ENCODE results near the gene SDHB. TPM values are rescaled to one million over a fixed set of nuclear protein-coding genes. Genes with fewer than 3 reads are reported as not detected.

The SDHB gene
- total RNA-seq, 4 donors from 2014 or later, result 77.6 to 154 (median 86.2) TPM

- no peak overlapping the region for H3K4me3 ChIP-seq (ENCODE audit: low read depth, poor library complexity, severe bottlenecking)
- DNase-seq (ENCODE audit: low spot score in 2 of 2), result no peak
- 67 to 74% methylated on average over 1 of the region's 1 CpG for WGBS, 2 donors
- intact Hi-C loops (cut with DNase I; ENCODE audit: low total_unique reads), result no loop called here
- TF ChIP-seq, protein P1, sequence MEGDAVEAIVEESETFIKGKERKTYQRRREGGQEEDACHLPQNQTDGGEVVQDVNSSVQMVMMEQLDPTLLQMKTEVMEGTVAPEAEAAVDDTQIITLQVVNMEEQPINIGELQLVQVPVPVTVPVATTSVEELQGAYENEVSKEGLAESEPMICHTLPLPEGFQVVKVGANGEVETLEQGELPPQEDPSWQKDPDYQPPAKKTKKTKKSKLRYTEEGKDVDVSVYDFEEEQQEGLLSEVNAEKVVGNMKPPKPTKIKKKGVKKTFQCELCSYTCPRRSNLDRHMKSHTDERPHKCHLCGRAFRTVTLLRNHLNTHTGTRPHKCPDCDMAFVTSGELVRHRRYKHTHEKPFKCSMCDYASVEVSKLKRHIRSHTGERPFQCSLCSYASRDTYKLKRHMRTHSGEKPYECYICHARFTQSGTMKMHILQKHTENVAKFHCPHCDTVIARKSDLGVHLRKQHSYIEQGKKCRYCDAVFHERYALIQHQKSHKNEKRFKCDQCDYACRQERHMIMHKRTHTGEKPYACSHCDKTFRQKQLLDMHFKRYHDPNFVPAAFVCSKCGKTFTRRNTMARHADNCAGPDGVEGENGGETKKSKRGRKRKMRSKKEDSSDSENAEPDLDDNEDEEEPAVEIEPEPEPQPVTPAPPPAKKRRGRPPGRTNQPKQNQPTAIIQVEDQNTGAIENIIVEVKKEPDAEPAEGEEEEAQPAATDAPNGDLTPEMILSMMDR (IDR thresholded peaks at IDR 0.05), result no peak
- TF ChIP-seq POLR2A (IDR thresholded peaks at IDR 0.05), result no peak
Observed at GRCh38 chr1:17052038-17052437, 1.8 kb downstream of the SDHB start.

DNA sequence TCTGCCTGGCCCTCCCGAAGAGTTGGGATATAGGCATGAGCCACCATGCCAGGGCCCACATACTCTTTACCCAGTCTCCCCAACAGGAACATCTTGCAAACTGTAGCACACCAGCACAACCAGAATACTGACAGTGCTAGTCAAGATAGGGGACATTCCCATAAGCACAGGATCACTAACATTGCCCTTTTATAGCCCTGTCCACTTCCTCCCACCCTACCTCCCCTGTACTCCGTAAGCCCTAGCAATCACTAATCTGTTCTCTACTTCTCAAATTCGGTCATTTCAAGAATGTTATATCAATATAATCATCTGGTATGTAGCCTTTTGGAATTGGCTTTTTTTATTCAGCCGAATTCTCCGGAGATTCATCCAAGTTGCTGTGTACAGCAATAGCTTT is 5.9 kb downstream of the SDHB start:
- DNase-seq (ENCODE audit: low spot score in 2 of 2), result no peak
- H3K4me3 ChIP-seq (ENCODE audit: low read depth, poor library complexity, severe bottlenecking), result no peak overlapping the region
- TF ChIP-seq POLR2A (IDR thresholded peaks at IDR 0.05), result no peak
- TF ChIP-seq, protein P1 (IDR thresholded peaks at IDR 0.05), result no peak
- intact Hi-C loops (cut with DNase I; ENCODE audit: low total_unique reads), result loop anchor here (5.0 kb wide), 1 partner anchor 86 kb away; no protein-coding TSS in a partner anchor
- 83 to 88% methylated on average over 5 of the region's 5 CpGs for WGBS, 2 donors

DNA sequence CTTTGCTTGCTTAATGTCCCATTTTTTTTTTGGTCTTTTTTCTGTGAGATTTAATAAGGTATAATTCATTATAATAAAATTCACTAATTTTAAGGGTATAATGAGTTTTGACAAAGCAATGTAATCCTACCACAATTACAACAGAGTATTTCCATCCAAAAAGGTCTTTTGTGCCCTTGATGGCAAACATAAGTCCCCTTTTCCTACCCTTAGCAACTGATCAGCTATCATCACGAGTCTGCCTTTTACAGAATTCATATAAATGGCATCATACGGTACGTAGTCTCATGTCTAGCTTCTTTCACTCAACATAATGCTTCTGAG is 7.5 kb downstream of the SDHB start:
- TF ChIP-seq POLR2A (IDR thresholded peaks at IDR 0.05), result no peak
- TF ChIP-seq, protein P1 (IDR thresholded peaks at IDR 0.05), result no peak
- 46 to 64% methylated on average over 3 of the region's 3 CpGs for WGBS, 2 donors
- no peak for DNase-seq (ENCODE audit: low spot score in 2 of 2)
- intact Hi-C loops (cut with DNase I; ENCODE audit: low total_unique reads), result loop anchor here (5.0 kb wide), 1 partner anchor 84 kb away; no protein-coding TSS in a partner anchor
- H3K4me3 ChIP-seq (ENCODE audit: low read depth, poor library complexity, severe bottlenecking), result no peak overlapping the region

DNA sequence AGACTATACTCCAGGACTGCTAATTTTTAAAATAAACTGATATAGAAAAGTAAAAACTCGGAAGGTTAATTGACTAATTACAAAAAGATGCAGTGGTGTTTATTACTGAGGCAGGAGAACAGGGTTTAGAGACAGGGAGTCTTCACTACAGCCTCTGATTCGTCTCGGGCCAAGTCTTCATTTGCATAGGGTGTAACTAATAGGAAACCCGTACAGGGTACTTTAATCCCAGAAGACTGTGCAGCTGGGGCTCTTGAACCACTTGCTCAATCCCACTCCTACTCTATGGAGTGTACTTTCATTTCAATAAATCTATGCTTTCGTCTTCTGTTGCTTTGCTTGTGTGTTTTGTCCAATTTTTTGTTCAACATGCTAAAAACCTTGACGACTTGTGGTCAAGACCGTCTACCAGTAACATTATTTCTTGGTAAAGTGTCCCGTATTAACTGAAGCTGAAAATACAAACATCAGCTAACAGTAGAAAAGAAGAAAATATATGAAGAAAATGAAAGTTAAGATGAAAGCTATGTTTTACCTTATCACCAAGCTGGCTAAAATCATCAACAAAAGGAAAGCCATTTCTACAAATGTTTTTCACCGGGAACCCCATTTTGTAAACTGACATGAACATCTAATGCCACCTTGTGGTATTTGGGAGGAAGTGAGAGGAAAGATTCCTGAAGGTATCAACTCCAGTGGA is 8.0 kb downstream of the SDHB start:
- H3K4me3 ChIP-seq (ENCODE audit: low read depth, poor library complexity, severe bottlenecking), result no peak overlapping the region
- TF ChIP-seq POLR2A (IDR thresholded peaks at IDR 0.05), result no peak
- TF ChIP-seq, protein P1 (IDR thresholded peaks at IDR 0.05), result peak in 1 of 3 donors; percentile 59
- no peak for DNase-seq (ENCODE audit: low spot score in 2 of 2)
- intact Hi-C loops (cut with DNase I; ENCODE audit: low total_unique reads), result loop anchor here (5.0 kb wide), 1 partner anchor 83 kb away; no protein-coding TSS in a partner anchor
- 29 to 30% methylated on average over 9 of the region's 9 CpGs for WGBS, 2 donors

DNA sequence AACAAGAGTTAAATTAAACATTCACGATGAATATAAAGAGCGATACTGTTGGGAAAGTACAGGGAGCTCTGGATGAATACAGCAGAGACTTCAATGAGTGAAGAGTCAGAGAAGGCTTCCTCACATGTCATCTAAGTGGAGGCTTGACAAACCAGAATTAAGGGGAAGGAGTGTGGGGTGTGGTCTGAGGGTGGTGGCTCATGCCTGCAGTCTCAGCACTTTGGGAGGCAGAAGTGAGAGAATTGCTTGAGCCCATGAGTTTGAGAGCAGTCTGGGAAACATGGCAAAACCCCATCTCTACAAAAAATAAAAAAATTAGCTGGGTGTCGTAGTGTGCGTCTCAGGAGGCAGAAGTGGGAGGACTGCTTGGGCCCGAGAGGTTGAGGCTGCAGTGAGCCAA is 8.7 kb downstream of the SDHB start:
- DNase-seq (ENCODE audit: low spot score in 2 of 2), result no peak
- TF ChIP-seq, protein P1 (IDR thresholded peaks at IDR 0.05), result no peak
- TF ChIP-seq POLR2A (IDR thresholded peaks at IDR 0.05), result no peak
- WGBS, 2 donors, result 55 to 61% methylated on average over 5 of the region's 5 CpGs
- intact Hi-C loops (cut with DNase I; ENCODE audit: low total_unique reads), result loop anchor here (5.0 kb wide), 1 partner anchor 83 kb away; no protein-coding TSS in a partner anchor
- H3K4me3 ChIP-seq (ENCODE audit: low read depth, poor library complexity, severe bottlenecking), result no peak overlapping the region

DNA sequence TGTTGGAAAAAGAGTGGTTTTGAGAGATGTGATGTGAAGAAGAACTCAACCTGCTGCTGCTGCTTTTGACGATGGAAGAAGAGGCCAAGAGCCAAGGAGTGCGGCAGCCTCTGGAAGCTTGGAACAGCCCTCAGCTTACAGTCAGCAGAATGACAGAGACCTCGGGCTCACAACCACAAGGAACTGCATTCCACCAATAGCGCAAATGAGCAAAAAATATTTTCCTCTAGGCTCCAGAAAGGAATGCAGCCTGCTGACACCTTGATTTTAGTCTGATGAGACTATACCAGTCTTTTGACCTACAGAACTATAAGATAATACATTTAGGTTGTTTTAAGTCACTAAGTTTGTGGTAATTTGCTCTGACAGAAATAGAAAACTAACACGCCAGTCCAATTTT is 10.2 kb downstream of the SDHB start:
- no peak for DNase-seq (ENCODE audit: low spot score in 2 of 2)
- no peak overlapping the region for H3K4me3 ChIP-seq (ENCODE audit: low read depth, poor library complexity, severe bottlenecking)
- TF ChIP-seq, protein P1 (IDR thresholded peaks at IDR 0.05), result no peak
- TF ChIP-seq POLR2A (IDR thresholded peaks at IDR 0.05), result no peak
- WGBS, 2 donors, result 73 to 80% methylated on average over 5 of the region's 5 CpGs
- intact Hi-C loops (cut with DNase I; ENCODE audit: low total_unique reads), result no loop called here
